ENCODE measurements around the gene ICOSLG.
"Not testable (repeated sequence)": the region's sequence is repeated elsewhere in the genome, so short reads cannot be mapped to it uniquely, and the experiment has no call there.

- not testable (repeated sequence) for TF ChIP-seq EZH2phosphoT487 (IDR thresholded peaks at IDR 0.05; ENCODE audit: low read depth); CTCF (IDR thresholded peaks at IDR 0.05; ENCODE audit: low read depth, low read length)
These were observed 8.7 kb upstream of the ICOSLG start for GRCh38 chr21:44249204-44250037.

Measured in OCI-LY3 (cell line).